ENCODE data around the gene ARAP1.

Gene ARAP1

DNA sequence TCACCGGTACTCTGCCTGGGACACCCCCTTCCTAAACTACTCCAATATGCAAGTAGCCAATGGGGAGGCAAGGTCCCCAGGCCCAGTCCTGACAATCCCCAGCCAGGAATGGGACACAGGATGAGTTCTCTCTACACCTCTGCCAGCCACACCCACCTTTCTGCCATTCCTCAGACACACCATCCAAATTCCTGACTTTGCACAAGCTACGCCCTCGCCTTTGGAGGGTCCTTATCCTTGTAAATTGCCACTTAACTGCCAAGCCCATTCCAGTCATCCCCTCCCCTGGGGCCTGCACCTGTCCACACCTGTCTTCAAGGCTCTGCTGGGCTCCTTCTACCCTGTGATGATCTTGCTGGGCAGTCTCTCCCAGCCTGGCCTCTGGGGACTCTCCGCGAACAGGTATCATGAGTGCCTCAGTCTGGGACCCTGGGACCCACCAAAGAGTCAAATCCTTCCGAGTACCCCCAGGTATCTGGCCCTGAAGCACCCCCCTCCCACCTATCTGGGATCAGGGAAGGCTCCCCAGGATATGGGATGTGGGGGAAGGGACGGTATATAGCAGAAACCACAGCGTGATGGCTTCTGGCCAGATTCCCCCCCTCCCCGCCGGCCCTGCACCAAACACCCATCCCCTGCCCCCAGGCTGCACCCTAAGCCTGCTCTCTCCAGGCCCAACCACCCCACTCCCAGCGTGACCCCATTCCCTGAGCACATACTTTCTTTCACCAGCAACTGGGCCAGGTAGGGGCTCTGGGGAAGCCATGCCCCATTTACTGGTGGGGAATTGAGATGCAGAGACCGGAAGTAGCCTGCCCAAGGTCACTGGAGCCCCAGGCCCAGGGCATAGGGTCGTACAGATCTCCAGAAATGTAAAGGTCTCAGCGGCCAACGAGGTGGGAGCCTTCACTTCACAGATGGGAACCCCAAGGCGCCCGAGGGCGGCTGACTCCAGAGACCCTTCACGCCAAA lies 806 bp downstream of the ARAP1 start:
- Histone ChIP-seq H3K4me3 (peak overlapping the region; percentile 81), H3K27ac (peak overlapping the region; percentile 17 to 58)
- TF ChIP-seq CTCF (IDR thresholded peaks at IDR 0.05) = no peak
- no peak for DNase-seq (ENCODE audit: low spot score)

DNA sequence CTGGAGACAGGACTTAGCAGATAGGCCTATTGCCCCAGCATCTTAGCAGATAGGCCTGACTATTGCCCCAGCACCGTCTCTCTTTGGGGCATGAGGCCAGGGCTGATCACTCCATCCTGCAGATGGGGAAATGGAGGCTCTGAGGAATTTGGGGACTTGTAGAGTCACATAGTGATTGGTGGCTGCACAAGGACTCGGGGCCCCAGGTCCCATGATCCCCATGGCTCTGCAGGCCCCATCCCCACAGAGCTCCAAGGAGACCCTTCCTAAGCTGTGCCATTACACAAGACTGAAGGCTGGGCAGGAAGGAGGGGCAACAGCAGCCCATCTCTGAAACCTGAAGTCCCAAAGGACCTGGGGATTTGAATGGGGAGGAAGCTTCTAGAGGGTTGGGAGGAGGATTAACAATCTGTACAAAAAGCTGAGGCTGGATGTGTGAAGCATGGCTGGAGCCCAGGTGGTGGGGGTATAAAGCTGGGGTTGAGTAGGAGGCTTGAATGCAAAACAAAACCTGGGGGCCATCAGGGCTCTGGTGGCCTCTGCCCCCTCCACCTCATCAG lies 1.6 kb downstream of the ARAP1 start:
- Histone ChIP-seq H3K4me3 (peak overlapping the region; percentile 81), H3K27ac (no peak overlapping the region)
- no peak for TF ChIP-seq CTCF (IDR thresholded peaks at IDR 0.05)
- DNase-seq (ENCODE audit: low spot score) = no peak

- H3K27ac ChIP-seq = no peak overlapping the region
Measured at GRCh38 chr11:72750086-72750485, 2.1 kb downstream of the ARAP1 start.

DNA sequence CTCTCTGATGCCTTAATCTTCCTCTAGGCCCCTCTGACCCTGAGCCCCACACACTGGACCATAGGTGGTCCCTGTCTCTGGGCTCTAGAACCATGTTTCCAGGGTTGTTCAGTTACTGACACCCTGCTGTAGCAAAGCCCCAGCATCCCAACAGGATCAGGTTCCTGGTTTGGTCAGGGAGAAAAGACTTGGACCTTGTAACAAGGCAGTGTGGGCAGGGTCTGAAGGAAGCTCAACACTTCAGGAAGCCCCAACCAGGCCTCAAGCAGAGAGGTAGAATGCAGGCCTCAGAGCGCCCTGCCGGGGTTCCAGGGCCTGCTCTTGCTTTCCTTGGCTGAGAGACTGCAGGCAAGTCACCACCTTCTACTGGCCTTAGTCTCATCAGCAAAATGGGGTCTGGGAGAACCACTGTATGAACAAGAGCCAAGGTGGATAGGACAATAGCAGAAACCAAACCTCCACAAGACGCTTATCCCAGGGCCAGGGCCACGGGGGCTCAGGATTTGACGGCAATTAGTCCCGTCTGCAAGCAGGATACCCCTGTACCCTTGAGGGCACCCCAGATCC lies 4.8 kb downstream of the ARAP1 start:
- DNase-seq (ENCODE audit: low spot score) = no peak
- H3K27ac ChIP-seq = no peak overlapping the region
- no peak for TF ChIP-seq CTCF (IDR thresholded peaks at IDR 0.05)
- no peak overlapping the region for H3K4me3 ChIP-seq

More at GRCh38 chr11:72750086-72750485, 2.1 kb downstream of the ARAP1 start:
- H3K4me3 ChIP-seq = no peak overlapping the region
- no peak for DNase-seq (ENCODE audit: low spot score)
- no peak for TF ChIP-seq CTCF (IDR thresholded peaks at IDR 0.05)

GRCh38 chr11:72746821-72747220 lies 5.4 kb downstream of the ARAP1 start:
- Histone ChIP-seq H3K4me3 (no peak overlapping the region), H3K27ac (no peak overlapping the region)
- no peak for TF ChIP-seq CTCF (IDR thresholded peaks at IDR 0.05)
- no peak for DNase-seq (ENCODE audit: low spot score)

DNA sequence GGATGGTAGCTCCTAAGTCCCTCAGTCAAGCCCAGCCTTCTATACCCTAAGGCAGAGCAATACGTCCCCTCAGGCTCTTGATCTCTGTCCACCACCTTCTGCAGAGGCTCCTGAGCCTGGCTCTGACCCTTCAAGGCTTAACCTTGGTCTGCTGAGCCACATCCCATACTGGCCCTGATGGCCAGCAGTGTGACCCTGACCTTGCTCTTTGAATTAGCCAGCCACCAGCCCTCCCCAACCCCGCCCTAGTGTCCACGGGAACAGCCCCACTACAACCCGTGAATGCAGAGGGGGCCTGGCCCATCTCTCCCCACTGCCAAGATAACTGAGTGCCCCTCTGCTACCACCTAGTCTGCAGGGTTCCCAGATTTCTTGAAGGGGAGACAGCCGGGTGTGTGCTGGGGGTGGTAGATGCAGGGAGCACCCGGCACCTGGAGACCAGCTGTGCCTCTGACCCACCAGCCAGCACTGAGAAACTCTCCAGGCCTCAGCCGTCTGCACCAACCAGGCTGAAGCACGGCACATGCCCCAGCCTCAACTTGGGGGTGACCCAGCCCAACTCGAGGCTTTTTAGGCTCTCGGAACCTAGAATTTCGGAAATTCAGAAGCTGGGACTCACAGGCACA lies 6.2 kb downstream of the ARAP1 start:
- Histone ChIP-seq H3K27ac (no peak overlapping the region), H3K4me3 (no peak overlapping the region)
- TF ChIP-seq CTCF (IDR thresholded peaks at IDR 0.05) = no peak
- no peak for DNase-seq (ENCODE audit: low spot score)
